A549 (cell line): ENCODE measurements around the gene SF3A2.

Experiments used
- BHLHE40 ChIP-seq: IDR thresholded peaks from 2 replicates; pipeline ENCODE4 v1.6.1; 2012; ENCODE audit warnings: low read depth, low read length, inconsistent platforms
- GATA3 ChIP-seq: IDR thresholded peaks from 2 replicates; pipeline ENCODE4 v1.6.1; 2012; ENCODE audit warnings: borderline replicate concordance
- MYC ChIP-seq: IDR thresholded peaks from 2 replicates; pipeline ENCODE4 v1.6.1; 2012; ENCODE audit warnings: mild to moderate bottlenecking, inconsistent platforms, low read length, improper control_type of control experiment, borderline replicate concordance
- POLR2A ChIP-seq: IDR thresholded peaks from 2 replicates; pipeline ENCODE4 v1.6.1; 2012; ENCODE audit warnings: mild to moderate bottlenecking, low read length
- TP53 ChIP-seq: fragments of 250-450 bp; sonication (Bioruptor Pico); IDR thresholded peaks from 2 replicates; pipeline ENCODE4 v1.5.0; 2021; ENCODE audit warnings: mild to moderate bottlenecking, moderate library complexity
- TF ChIP-seq, protein P1 (sequence below): IDR thresholded peaks from 2 replicates; pipeline ENCODE4 v1.6.1; 2012

DNA sequence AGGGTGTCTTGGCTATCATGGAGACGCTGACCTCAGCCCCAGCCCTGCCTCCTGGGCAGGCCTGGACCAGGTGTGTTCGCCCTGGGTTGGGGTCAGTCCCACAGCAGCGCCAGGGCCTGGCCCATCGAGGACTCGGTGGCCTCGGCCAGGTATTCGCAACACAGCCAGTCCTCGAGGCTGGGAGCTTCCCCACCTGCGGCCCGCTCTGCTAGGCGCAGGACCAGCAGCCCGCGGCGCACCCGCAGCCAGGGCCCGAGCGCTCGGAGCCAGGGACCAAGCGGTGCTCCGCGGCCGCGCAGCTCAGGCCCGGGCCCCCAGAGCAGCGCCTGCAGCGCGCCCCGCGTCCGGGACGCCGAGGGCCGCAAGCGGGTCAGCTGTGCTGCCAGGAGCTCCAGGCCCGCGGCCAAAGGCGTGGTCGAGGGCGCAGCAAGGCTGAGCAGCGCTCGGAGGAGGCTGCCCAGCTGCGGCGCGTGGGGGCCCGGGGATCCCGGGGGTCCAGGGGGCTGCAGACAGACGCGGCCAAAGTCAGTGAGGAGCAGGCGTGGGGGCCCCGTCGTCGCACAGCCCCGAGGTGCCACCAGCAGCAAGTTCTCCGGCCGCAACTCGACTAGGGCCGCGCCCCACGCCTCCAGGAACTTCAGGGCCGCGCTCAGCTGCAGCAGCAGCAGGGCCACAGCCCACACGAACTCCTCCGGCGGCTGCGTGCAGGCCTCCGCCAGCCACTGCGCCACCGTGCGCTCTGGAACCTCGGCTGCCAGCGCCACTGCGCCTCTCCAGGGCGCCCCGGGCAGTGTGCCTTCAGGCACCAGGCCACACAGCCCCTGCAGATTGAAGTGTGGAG is 39.2 kb downstream of the SF3A2 start:
- no peak for TF ChIP-seq BHLHE40
- no peak for TF ChIP-seq POLR2A
- no peak for TF ChIP-seq MYC
- TF ChIP-seq TP53 (CRISPR knock-in tag), result no peak
- TF ChIP-seq, protein P1, sequence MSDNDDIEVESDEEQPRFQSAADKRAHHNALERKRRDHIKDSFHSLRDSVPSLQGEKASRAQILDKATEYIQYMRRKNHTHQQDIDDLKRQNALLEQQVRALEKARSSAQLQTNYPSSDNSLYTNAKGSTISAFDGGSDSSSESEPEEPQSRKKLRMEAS, result no peak
- no peak for TF ChIP-seq GATA3
